PC-9 (cell line): ENCODE data around the gene ABCC3.

Source experiments
- EZH2 ChIP-seq: fragments of 200-600 bp; sonication (generic); IDR thresholded peaks from 2 replicates; pipeline ENCODE4 v1.8.0; 2017; ENCODE audit warnings: antibody characterized with exemption, low read depth
- TF ChIP-seq, protein P1 (sequence below): fragments of 200-600 bp; sonication (generic); conservative IDR thresholded peaks from 2 replicates; pipeline ENCODE4 v1.6.1; 2017; ENCODE audit warnings: mixed run types, antibody characterized with exemption, mild to moderate bottlenecking, moderate library complexity

DNA sequence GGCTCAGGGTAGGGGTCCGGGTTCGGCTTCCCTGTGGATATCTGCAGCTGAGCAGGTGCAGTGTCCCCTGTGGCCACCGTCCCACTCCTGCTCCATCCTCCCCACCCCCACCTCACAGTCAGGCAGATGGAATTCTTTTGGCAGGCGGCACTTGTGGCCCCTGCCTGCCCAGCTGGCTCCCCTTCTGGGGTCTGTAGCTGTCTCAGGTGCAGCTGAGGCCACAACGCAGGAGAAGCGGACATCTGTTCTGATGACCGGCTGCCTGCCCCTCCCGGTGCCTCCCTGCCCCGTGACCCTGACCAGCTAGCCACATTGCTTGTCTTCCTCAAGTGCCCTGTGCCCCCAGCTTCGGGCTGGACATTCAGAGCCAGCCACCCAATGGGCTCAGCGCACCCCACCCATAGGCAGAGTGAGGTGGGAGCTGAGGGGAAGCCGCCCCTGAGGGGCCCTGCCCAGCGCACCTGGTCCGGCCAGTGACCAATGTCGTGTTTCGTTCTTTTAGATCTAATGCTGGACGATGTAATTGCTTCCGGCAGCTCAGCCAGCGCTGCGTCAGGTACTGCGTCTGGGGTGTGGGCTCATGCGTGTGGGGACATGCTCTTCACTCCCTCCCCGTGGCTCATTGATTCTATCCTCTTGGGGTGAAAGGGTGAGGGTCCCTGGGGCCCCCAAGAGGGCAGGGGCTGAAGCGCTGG is 25.2 kb upstream of the ABCC3 start:
- no peak for TF ChIP-seq EZH2
- TF ChIP-seq, protein P1, sequence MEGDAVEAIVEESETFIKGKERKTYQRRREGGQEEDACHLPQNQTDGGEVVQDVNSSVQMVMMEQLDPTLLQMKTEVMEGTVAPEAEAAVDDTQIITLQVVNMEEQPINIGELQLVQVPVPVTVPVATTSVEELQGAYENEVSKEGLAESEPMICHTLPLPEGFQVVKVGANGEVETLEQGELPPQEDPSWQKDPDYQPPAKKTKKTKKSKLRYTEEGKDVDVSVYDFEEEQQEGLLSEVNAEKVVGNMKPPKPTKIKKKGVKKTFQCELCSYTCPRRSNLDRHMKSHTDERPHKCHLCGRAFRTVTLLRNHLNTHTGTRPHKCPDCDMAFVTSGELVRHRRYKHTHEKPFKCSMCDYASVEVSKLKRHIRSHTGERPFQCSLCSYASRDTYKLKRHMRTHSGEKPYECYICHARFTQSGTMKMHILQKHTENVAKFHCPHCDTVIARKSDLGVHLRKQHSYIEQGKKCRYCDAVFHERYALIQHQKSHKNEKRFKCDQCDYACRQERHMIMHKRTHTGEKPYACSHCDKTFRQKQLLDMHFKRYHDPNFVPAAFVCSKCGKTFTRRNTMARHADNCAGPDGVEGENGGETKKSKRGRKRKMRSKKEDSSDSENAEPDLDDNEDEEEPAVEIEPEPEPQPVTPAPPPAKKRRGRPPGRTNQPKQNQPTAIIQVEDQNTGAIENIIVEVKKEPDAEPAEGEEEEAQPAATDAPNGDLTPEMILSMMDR, result no peak
